Ramos (cell line): ENCODE data around the gene NCOR1.
"Not testable (repeated sequence)": the region's sequence is repeated elsewhere in the genome, so short reads cannot be mapped to it uniquely, and the experiment has no call there.

Source experiments
- in situ Hi-C: fragments of 300-500 bp; cut with MboI; formaldehyde crosslinking; loops from one replicate; pipeline ENCODE4 v1.14.3; 2022; ENCODE audit warnings: low sequenced_read_pairs; ENCODE audit not compliant: unreplicated experiment

The NCOR1 gene

GRCh38 chr17:16215273-16215964 lies at the start of gene NCOR1:
NCOR1 (minus strand) TSS chr17:16215534; CDS start chr17:16194569, 20,965 bp downstream.
- in situ Hi-C loops = no loop called here

GRCh38 chr17:16262201-16262600 lies 46.9 kb upstream of the NCOR1 start:
- in situ Hi-C loops = no loop called here

- in situ Hi-C loops = no loop called here
These were observed 45.7 kb upstream of the NCOR1 start for GRCh38 chr17:16261049-16261448.

GRCh38 chr17:16259926-16260325 lies 44.6 kb upstream of the NCOR1 start:
- in situ Hi-C loops = no loop called here

GRCh38 chr17:16258901-16259300 lies 43.6 kb upstream of the NCOR1 start:
- in situ Hi-C loops = no loop called here

GRCh38 chr17:16255481-16255921 lies 40.2 kb upstream of the NCOR1 start:
- in situ Hi-C loops = no loop called here

- in situ Hi-C loops = no loop called here
These were observed 39.6 kb upstream of the NCOR1 start for GRCh38 chr17:16254773-16255400.

GRCh38 chr17:16251556-16251955 lies 36.2 kb upstream of the NCOR1 start:
- in situ Hi-C loops = no loop called here

- in situ Hi-C loops = no loop called here
These were observed 35.7 kb upstream of the NCOR1 start for GRCh38 chr17:16251043-16251442.

- in situ Hi-C loops = no loop called here
These were observed 35.3 kb upstream of the NCOR1 start for GRCh38 chr17:16250635-16251034.

GRCh38 chr17:16247586-16247984 lies 32.3 kb upstream of the NCOR1 start:
- in situ Hi-C loops = no loop called here

- in situ Hi-C loops = no loop called here
These were observed 28.6 kb upstream of the NCOR1 start for GRCh38 chr17:16243801-16244567.

- in situ Hi-C loops = no loop called here
These were observed 28.1 kb upstream of the NCOR1 start for GRCh38 chr17:16243385-16243784.

- in situ Hi-C loops = no loop called here
These were observed 26.6 kb upstream of the NCOR1 start for GRCh38 chr17:16241906-16242399.

- in situ Hi-C loops = no loop called here
These were observed 24.6 kb upstream of the NCOR1 start for GRCh38 chr17:16239931-16240330.

- in situ Hi-C loops = no loop called here
These were observed 17.1 kb upstream of the NCOR1 start for GRCh38 chr17:16232391-16232790.

- in situ Hi-C loops = not testable (repeated sequence)
These were observed 14.7 kb upstream of the NCOR1 start for GRCh38 chr17:16229912-16230561.

GRCh38 chr17:16222406-16222805 lies 7.1 kb upstream of the NCOR1 start:
- in situ Hi-C loops = no loop called here

GRCh38 chr17:16217002-16217635 lies 1.8 kb upstream of the NCOR1 start, which contains the start of gene PIGL:
PIGL (plus strand) TSS chr17:16217210; CDS start chr17:16217227, 17 bp downstream.
- in situ Hi-C loops = no loop called here
